NCI-H1092 (cell line): ENCODE data around the gene RALY.
"Not testable (repeated sequence)": the region's sequence is repeated elsewhere in the genome, so short reads cannot be mapped to it uniquely, and the experiment has no call there.

ENCODE experiments used
- DNase-seq: peaks from one replicate; lab custom pipeline; 2025; lab: John Stamatoyannopoulos, UW

The RALY gene

DNA sequence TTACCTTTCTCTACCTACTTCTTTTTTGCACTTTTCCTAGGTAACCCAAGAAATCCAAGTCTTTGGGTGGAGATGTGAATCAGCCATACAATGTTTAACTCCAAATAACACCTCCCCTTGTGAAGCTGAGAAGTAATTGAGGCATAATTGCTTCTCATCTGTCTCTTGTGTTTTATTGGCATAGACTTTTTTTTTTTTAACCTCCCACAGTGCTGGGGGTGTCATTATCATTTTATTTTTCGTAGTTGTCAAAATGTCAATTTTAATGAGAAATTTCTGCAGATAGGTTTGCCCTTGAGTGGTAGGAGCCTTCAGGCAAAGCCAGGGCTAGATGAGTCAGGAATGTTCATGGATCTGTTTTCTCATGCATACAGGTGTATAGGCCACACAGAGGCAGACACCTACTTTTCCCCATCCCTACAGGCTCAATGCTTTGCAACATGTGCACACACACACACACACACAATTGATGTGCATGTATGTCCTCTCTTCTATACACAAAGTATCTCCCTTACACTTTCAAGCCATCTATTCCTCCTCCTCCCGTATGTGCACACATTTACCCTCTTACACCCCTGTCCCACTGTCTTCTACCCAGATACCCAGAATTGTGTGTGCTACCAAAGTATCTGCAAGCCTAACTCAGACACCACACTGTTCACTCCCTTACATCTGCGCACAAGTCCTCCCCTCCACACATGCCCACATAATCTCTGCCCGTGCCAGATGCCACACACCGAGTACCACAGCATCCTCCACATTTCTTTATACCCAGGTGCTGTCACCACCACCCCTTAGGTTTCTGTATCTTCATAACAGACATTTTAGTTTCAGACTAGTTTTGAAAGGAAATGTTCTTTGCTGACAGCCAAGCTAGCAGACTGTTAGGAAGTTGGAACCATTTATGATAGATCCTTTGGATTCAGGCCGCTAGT is 22.0 kb downstream of the RALY start:
- no peak for DNase-seq

DNA sequence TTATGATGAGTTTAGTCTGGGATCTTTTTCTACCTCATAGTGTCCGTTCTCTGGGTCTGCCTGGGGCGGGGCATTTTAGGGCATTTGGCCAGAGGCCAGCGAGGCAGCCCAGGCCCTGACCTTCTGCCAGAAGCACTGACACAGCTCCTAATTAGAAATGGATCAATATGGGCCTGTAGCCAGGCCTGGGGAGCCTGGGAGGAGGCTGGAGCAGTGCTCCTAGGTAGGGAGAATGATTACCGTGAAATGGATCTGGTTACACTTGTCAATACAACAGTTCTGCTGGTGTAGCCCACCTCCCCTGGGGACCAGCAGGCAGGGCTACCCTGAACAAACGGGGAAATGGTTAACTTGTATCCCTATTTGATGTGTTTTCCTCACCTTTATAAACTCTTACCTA is 23.0 kb downstream of the RALY start:
- peak; percentile 8 for DNase-seq

DNA sequence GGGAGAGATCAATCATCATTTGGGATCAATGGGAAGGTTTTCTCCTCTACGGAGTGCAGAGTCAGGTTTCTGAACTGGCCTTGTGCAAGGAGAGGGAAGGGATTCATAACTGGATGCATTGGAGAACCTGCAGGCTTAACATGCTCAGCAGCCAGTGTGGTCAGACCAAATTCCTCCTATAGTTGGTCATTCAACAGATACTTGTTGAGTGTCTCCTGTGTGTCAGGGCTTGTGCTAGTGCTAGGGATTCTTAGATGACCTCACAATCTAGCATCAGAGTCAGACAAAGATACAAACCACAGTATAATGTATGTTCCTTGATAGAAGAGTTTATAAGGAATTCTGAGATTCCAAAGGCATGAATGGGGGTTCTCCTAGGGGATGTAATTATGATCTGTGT is 23.9 kb downstream of the RALY start:
- DNase-seq: no peak

DNA sequence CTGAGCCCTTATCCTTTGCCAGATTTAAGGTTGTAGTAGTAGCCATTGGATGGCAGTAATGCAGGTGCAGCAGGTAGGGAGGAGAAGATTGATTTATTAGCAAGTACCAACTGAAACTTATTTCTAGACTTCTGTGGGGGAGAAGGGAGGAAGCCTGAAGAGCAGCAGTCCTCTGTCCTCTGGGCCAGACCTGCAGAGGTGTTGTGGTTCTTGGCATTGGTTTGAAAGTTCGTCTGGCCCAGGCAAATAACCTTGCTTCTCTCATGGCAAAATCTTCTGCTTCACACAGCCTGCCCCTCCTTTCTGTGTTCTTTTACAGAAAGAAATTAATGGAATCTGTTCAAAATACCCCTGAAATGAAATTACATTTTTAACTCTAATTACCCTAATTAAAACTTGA is 24.5 kb downstream of the RALY start:
- DNase-seq: no peak

DNA sequence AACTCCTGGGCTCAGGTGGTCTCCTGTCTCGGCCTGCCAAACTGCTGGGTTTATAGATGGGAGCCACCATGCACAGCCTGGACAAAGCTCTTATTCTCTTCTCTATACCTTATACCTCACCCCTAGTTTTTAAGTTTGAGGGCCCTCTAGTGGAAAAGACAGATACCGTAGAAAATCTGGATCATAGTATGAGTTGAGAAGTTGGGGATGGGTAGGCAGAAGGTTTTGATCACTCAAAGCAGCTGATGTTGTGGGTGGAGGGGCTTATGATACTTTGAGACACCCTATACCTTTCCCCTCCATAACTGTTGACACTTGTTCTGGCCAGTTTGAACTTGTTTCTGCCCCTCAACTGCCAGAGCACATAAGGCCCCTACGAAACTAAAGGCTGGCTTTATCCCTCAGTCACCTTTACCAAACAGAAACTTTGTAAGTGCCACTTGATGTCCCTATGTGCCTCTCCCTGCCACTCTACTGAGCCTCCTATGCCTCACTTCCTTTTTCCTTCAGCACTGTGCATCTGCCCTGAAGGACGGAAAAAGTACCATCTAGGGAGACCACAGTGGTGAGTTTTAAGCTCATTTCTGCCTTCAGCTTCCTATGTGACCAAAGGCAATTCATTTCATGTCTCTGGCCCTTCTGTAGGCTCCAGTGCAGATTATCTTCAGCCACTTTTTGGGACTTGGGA is 28.6 kb downstream of the RALY start:
- DNase-seq: no peak

GRCh38 chr20:34022839-34023234 is 29.1 kb downstream of the RALY start:
- DNase-seq: no peak

DNA sequence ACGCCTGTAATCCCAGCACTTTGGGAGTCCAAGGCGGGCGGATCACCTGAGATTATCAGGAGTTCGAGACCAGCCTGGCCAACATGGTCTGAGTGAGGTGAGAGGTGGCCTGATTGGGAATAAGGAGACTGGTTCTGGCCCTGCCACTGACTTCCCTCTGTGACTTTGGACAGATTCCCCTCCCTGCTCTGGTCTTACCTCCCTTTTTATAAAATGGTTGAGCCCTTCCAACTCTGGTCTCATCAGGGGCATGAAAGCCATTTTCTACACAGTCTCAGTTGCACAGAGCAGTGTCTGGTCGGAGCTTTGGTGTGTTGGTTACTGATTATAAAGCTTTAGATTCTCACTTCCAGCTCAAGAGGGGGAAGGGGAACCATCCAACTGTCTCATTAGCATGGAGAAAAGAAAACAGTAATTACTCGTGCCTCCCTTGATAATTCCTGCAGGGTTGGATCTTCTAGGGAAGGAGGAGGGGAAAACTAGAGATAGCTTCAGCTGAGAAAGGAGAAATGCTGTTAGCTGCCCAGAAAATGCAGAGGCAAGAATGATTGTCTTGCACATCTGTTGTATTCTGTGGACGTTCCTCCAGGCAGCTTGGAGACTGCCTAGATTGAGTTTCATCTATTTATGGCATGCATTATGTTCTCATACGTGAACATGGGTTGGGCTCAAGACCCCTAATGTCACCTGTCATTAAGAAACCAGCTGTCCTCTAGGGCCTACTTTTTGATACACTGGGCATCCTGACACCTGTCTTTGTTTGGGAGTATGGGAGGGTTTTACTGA is 30.4 kb downstream of the RALY start:
- no peak for DNase-seq

GRCh38 chr20:34024723-34025351 is 31.1 kb downstream of the RALY start:
- DNase-seq: no peak

DNA sequence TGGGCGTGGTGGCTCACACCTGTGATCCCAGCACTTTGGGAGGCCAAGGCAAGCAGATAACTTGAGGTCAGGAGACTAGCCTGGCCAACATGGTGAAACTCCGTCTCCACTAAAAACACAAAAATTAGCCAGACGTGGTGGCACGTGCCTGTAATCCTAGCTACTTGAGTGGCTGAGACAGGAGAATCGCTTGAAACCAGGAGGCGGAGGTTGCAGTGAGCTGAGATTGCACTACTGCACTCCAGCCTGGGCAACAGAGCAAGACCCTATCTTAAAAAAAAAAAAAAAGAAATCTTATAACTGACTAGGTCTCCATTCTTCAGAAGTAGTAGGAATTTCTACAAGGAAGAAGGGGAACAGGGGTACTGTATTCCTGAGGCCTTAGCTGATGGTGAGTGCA is 34.3 kb downstream of the RALY start:
- not testable (repeated sequence) for DNase-seq

DNA sequence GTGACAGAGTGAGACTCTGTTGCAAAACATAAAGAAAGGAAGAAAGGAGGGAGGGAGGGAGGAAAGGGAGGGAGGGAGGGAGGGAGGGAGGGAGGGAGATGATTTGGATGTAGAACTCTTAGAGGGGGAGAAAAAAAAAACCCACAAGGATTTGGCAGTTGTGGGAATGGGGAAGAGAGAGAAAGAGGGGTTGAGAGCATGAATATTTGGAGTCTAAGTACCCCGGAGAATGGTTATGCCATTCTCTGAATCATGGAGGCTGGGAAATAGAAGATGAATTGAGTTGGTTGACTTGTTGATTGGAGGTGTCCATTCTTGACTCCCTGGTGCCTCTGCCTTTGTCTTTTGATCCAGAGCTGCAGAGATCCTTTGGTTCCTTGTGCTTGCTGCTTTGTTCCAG is 35.7 kb downstream of the RALY start:
- DNase-seq: no peak

- DNase-seq: no peak
Observed at GRCh38 chr20:34030456-34030855, 36.7 kb downstream of the RALY start.

DNA sequence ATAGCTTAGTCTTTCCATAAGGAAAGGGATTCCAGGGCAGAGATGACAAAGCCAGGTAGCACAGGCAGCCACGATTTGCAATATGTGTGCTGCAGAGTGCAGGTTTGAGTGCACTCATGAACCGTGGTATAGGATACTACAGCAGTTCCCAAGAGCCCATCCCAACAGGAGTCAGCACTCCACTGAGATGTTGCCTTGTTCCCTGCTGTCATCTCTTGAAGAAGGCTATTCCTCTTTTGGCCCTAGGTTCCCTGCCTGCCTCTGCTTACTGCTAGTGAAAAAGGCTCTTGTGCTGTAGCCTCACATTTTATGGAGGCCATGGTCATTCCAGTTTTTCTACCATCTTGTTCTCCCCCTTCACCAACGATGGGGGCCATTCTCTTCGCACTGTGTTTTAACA is 40.2 kb downstream of the RALY start:
- no peak for DNase-seq

DNA sequence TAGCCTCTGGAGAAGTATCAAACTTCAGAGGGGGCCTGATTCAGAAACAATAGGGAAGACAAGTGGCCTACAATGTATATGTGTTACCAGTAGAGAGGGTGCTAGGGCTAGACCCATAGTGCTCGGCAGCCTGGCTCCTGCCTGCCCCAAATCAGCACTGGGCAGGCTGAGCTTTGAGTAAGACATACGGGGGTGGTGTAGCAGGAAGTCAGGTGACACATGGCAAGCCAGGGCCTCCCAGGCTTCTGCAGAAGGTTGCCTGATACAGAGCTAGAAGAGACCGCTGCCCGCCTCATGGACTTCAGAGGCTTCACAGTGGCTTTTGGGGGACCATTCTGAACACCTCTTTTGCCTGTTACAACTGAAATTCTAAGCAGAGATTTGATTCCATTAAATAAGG is 43.4 kb downstream of the RALY start:
- no peak for DNase-seq

DNA sequence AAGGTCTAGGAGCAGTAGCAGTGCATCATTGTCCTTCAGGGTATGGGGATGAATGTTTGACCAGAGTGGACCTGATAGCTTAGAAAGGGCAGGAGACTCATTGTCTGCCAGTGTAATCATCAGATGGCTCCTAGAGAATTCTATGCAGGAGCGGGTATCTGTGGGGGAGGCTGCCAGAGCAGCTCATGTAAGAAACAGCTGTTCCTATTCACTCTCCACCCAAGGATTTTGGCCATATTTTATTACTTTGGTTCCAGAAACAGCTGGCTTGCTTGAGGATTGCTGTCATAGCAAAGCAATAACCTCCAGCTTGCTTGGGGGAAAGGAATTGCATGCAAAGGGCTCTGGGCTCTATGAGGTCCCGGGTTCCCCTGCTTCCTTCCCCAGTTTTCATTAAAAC is 44.1 kb downstream of the RALY start:
- no peak for DNase-seq

GRCh38 chr20:34040300-34040995 is 46.7 kb downstream of the RALY start:
- DNase-seq: peak; percentile 8

DNA sequence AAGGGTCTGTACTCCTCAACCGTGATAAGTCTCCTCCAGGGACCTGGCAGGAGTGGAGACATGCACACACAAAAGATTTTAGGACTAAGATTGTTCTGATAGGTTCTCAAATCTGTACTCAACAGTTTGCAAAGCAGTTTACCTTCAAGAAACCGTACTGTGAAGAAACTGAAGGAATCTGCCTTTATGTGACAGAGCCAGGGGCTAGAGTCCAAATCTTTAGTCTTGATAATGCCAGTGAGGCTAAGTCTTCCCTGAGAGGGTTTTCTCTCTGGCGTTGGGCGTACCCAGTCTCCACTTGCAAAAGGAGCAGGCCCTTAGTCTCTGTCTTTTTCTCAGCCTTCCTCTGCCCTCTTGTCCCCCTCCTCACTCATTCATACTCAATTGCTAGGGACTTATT is 47.5 kb downstream of the RALY start:
- no peak for DNase-seq

- peak; percentile 33 for DNase-seq
Observed at GRCh38 chr20:34042262-34042661, 48.6 kb downstream of the RALY start.

GRCh38 chr20:34043025-34043424 is 49.3 kb downstream of the RALY start:
- DNase-seq: no peak

GRCh38 chr20:34045294-34045693 is 51.6 kb downstream of the RALY start:
- DNase-seq: no peak

- DNase-seq: no peak
Observed at GRCh38 chr20:34045930-34046725, 52.4 kb downstream of the RALY start.
